Measurements from ENCODE around the gene MLLT3.
A peak's percentile ranks its signal among the peaks of the same experiment; 100 is the strongest.

The MLLT3 gene

DNA sequence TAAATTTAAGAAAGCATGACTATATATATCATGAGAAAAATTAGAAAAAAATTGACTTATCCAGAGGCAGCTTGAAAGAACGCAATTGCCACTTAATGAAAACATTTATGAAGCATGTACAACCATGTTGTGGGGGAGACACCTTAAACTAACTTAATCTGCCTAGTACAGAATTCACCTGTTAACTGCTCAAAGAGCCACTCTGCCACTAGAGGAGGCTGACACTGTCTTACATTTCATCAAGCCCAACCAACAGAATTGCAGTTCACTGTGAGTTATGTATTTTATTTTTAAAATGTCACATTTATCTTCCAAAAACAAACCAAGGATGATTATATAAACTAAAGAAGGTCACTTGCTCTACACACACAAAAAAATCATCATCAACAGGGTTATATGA is 252.9 kb downstream of the MLLT3 start:
- DNase-seq, result no peak

DNA sequence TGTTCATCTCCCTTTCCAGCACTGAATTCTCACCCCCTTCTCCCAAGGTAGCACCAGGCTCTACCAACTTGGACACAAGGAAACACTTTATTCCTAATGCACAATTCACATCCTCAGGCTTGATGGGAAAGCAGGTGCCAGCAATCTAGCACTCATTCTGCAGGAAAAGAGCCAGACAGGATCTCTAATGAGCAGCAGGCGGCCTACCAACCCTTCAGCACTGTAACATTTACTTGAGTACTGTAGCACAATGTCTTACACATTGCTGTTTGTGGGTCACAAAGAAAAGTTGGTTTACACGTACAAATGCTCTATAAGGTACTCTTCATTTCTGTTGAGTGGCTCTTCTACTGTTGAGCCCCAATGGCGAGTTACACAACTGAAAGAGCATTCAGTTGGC is 254.4 kb downstream of the MLLT3 start:
- no peak for DNase-seq

DNA sequence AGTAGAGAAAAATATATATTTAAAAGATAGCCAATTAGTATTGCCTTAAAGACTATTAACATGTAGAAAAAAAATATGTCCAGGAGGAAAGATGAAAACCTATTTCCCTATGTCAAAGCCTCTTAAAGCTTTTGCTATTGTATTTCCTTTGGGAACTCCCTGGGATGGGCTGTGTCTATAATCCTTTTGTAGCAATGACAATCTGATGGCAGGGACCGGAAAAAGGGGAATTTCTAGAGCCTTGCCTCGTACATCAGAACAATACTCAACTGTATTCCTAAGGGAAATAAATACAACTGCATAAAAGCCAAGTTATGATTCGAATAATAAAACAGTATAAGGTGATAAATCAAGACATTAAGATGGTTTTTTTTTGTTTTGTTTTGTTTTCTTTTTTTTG is 257.3 kb downstream of the MLLT3 start:
- no peak for DNase-seq

DNA sequence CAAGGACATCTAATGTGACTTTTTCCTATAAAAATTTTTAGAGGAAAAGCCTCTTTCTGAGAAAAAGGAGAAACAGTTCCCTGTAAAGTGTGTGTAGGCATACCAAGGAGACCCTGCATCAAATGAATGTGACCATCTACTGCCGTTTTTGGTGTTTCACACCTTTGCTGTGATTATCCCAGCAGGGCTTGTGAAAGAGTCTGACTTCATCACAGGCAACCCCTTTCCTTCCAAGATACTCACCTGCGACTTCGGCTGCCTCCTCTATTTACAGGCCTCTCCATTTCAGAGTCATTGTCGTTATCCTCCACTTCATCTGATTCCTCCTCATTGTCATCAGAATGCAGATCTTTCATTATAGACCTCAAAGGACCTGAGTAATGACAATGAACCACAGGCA is 259.1 kb downstream of the MLLT3 start:
- DNase-seq, result no peak

DNA sequence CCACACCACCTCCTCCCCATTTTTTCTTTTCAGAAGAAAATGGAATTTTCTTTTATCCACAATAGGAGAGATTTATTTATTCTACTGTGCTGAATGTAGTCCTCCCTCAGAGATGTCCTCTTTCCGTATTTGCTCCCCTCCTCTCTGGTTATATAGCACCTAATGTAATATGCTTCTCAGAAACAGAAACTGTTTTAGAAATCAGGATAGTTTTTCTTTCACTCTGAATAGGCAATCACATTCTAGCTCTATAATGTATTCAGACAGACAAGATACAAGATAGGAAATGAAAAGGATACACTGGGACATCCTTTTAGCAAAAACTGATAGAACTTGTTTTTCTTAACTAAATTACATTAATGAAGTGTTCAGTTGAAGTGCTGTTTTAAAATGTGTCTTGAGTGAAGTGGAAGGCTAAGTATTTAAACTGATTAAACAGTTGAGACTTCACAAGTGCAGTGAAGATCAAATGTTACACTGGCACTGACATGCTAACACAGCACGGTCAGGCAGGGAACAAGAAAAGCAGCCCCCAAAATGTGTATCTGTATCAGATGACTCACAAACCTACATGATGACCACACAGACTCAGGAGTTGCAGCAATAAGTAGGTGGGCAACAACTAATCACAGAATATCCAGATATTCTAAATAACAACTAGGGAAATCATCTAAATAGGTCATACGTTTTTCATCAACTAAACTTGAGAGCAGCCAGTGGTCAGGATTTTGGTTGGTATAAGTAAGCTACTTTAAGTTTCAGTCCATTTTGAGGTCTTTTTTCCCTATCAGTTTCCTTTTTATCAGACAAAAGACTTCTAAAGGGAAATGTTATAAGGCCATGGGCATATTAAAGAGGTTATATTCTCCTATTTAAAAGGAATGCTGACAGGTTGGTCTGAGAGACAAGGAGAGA is 260.4 kb downstream of the MLLT3 start:
- no peak for DNase-seq

DNA sequence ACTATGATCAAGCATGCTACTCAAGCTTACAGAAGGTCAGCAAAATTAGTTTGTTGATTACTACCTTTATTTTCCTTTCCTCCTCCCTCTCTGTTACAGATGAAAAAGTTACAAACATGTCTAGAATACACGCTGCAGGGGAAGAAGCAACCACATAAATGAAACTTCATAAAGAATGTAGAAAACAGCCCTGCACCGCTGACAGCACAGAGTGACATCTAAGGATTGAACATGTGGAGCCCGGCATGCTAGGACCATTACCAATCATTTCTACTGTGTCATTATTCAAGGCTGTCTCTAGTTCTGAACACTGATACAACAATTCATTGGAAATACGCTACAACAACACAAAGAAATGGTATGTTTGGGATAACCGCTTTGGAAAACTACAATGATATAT is 261.1 kb downstream of the MLLT3 start:
- DNase-seq, result no peak

DNA sequence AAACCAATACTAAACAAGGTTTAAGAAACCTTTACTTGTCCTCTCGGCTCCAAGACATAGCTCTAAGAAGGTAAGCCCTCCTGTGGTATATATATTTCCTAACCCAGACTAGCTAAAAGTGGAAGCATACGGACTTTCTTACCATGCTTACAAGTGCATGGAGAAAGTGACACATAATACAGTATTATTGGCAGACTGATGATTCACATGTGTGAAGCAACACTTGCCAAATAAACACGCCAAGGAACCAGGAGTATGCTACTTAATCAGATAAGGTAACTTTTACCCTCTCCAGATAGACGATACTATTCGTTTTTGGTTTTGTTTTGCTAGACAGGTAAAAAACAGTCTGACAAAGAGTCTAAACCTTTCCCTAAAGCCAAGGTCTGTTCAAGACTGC is 264.1 kb downstream of the MLLT3 start:
- DNase-seq, result no peak

DNA sequence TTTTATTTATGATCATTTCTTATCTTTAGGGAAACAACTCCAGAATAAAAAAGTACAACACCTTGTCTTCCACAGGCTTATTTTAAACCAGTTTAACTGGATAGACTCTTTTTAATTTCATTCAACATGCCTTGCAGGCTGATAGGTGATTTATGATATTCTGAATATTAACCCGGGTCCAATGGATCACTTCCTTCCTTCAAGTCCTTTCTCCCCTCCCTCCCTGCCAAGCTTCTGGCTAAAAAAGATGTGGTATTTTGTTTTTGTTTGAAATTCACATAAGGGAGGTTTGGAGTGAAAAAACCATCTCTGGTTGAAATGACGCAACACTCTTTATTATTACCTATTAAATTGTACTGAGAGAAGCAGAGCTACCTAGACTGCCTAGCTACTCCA is 265.3 kb downstream of the MLLT3 start:
- no peak for DNase-seq

DNA sequence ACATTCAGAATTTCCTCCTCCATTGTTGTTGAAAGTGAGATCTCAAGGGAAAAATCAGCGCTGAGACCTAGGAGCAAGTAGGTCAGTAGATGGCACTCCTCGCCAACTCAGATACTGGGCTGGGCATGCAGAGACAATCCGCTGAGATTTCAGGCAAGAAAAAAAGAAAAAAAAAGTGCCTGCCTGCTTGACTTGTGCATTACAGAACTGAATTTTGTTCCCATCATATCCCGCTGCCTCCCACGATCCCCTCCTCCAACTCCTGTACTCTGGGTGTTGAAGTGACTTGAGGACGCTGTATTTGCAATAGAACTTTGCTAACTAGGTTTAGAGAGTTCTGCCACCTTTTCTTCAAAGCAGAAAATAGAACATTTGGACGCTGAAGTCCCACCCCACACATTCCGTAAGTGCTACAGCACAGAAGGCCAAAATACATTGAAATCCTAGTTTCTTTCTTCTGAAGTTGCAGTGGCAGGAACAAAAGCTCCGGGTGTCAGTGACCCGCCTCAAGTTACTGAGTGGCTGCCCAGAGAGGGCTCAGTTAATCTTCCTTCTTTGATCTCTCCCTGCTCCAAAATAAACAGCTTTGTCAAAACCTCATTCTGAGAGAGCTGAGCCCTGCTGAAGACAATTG is 265.8 kb downstream of the MLLT3 start:
- peak; percentile 27 for DNase-seq

DNA sequence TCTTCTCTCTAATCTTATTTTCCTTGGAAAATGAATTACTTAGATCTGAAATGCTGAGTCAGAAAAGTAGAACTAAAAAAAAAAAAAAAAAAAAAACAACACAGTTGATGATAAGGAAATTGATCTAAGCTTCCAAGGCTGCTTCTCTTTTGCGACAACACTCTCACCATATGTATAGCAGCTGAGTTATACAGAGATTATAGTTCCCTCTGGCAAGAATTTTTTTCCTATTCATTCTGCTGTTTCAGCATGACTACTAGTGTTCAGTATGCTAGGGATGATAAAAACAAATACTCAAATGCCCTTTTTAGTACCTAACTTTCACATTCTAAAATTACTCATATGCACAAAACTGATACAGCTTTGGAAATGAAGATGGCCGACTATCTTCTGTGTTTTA is 267.3 kb downstream of the MLLT3 start:
- DNase-seq, result no peak

DNA sequence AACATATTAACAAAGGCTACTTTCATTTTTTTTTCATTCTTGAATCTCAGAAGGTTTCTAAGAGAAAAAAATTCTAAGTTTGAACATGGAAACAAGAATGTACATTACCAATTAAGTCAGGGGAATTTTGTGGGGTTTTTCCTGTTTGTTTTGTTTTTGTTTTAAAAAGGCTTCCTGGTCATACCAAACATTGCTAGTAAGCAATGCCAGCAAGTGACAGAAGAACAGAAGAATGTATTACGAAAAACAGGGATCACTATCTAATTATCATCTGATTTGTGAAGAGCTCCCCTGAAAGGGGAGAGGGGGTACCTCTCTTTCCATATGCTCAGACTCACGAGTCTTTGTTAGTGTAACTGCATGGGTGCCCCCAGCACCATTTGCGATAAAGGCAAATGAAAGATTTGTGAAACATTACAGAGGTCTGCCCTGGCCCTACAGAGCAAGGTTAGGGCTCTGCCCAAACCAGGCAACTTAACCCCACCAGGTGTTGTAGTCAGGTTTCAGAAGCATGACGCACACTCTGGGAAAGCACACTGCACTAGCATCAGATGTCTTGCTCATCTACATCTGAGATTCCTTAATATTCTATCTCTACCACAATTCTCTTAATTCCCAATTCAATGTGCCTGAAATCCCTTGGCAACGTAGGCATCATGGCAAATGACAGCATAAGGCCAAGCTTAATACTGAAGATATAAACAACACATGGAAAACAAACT is 268.2 kb downstream of the MLLT3 start:
- no peak for DNase-seq

DNA sequence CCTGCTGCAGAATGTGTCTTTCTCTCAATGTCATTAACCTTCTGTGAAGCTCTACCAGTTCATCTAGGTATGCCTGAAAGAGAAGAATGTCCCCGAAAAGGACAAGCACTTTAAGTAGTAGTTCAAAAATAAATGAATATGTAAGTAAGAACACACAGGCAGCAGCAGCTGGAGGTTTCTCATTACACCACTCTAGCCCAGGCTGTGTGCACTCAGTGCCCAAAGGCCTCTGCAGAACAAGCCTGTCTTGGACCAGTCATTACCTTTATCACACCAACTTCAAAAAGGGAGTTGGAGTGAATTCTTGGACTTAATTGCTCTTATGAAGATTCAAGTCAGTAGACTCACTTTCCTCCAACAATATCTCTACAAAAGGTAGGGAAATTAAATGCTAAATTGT is 268.8 kb downstream of the MLLT3 start:
- DNase-seq, result no peak

DNA sequence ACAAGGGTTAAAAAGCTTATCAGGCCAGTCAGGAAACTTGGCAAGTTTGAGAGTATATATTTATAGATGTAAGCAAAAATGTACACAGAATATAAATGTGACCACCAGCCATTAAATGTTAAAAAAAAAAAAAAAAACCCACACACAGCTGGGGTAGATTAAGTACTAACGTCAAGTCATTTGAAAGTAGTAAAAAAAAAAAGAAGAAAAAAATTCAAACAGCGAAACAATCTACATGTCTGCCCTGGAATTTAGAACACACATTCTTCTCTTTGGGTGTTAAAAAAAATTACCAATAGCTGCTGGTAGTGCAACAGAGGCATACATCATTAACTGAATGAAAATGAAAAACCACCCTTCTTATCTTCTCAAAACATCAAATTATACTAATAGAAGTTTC is 269.7 kb downstream of the MLLT3 start:
- no peak for DNase-seq

DNA sequence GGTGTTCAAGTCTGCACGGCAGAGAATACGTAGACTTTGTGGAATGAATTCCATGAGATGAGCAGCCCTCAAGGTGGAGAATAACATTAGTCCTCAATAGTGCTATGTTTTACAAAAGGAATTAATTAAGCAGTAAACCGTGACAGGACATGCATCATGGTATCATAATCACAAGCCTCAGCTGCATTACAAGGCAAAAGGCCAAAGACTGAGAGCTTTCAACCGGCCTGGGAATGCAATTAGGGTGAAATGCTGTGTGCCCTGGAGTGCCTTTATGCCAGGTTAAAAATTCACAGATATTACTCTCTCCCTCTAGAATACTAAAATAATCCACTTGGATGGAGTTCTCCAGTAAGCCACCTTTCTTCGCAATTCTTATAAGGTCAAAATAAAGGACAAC is 270.6 kb downstream of the MLLT3 start:
- DNase-seq, result no peak

DNA sequence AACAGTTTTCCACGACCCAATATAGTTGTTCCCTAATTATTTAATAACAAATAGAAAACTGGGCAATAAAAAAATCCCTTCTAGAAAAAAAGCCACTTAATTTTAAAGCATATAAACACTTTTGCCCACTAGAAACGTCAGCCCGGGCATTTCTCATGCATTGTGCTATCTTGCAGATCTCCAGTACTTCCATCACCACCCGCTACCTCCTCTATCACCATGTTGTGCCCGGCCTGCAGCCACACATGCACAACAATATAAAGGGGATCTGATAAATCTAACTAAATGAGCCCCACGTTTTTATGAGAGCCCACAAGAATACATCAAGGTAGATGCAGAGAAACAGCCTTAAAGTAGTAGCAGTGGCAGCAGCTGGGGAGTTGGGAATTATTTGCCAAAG is 272.7 kb downstream of the MLLT3 start:
- no peak for DNase-seq

DNA sequence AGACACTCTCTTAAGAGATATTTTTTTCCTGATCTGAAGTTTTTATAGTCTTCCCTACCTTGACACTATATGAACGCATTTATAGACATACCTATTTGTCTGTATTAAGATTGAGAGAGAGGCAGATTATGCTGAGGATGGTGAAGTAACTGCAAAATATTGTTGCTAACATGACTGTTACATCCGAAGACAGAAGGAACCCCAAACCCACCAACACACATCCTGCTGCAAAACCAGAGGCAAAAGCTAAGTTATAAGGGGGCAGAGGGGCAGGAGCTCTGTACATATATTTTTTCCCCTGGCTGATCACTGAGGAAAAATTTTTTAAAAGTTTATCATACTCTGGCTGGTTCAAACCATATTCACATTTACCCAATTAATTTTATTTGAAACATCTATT is 279.0 kb downstream of the MLLT3 start:
- DNase-seq, result no peak

DNA sequence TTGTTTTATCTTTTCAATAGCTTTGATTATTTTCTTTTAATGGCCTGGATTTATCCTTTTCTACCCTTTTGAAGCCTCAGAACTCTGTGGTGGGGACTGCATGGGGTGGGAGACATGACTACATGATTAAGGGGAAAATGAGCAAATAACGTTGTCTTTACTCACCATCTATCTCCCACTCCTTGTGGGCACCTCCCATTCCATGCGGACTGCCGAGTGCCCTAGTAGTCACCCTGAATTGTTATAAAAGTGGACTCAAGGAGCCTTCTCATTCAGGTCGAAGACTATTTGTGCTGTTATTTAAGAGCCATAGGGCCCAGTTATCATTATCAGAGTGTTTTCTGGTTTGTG is 281.8 kb downstream of the MLLT3 start:
- no peak for DNase-seq

DNA sequence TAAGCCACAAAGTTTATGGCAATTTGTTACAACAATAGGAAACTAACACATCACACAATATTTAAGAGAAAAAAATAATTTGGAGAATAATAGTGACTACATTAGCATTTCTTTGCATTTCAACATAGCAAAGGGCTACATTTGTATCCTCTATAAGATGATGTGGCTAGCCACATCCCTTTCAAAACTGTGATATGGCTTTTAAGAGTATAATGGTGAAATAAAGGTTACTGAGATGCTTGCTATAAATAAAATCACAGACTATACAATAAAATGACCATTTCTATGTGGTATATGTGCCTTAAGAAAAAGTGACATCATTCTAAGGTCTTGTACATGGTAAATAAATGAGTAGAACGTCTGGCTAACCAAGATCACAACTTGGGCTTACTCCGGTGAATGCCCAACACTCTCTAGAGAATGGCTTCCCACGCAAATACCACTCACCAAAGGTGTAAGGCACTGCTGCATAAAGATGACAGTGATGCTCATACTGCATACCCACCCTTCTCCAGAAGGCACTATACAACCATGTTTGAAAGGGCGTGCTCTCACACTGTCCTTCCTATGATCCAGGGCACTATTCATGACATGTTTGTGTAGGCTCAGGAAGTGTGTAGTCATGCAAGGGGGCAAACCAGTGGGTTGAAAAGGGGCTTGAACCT is 286.5 kb downstream of the MLLT3 start:
- no peak for DNase-seq

DNA sequence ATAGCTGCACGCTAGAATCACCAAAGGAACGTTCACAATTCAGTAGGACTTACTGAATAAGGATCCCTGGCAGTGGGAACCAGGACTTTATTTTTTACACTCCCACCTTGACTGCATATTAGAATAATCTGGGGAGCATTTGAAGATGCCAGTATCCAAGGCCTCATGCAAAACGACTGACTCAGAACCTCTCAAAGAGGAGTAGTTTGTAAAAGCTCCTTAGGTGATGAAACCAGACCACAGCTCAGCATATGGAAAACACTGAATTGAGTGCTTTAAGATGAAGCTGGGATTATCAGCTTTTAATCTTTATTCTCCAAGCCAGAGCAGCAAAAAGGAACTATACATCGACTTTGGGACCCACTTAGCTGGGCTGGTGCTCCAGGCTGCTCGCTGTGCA is 288.3 kb downstream of the MLLT3 start:
- DNase-seq, result no peak

DNA sequence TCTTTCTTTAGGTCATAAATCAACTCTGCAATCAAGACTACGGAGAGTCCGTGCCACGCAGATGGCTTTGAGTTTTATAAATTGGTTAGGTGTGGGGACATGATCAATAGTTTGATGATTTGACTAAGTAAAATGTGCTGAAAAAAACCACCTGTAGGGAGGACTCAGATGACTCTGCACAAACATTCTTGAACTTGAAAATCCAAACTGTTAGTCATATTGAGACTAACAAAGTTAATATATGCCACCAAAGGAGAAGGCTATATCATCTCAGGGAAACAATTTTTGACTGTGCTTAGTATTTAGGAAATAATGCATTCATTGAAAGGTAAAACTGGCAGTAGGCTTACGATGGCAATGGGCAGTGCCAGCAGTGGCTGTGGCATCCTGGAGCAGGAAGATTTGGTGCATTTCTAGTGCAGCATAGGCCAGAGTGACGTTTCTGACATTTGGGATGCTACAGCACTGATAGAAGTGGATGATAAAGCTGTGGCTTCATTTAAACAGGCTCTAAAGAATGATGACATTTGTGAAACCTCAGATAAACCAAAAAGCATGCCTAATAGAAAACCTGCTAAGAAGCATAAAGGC is 291.1 kb downstream of the MLLT3 start:
- no peak for DNase-seq

DNA sequence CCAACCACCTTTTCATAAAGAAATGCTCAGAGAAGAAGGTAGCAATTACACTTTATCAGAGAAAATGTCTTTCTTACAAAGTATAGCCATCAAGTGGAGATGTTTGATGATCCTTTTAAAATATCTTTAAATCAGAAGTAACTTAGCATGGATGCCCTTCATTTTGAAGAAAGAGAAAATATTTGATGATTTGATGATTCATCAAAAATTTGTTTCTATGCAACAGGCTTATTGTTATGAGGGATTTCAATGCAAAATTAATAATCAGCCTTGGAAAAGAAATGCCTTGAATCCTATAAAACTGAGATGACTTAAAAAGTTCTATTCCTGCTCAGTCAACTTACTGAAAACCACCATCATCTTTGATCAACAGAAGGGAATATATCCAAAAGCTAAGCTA is 291.6 kb downstream of the MLLT3 start:
- DNase-seq, result no peak

DNA sequence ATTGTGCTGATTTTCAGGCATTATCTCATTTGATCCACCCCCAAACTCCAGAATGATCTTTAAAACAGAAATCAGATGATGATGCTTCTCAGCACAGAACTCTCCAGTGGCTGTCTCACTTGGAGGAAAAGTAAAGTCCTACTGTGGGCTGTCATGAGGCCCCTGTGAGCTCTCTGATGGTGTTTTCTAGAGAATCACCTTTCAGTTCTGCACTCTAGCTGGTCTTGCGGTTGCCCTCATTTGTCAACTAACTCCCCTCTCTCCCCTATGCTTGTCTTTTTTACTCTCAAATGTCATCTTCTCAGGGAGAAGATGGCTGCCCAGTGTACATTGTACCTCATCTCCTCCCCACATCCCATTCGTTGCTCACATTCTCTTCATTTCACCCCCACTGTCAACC is 295.8 kb downstream of the MLLT3 start:
- no peak for DNase-seq

DNA sequence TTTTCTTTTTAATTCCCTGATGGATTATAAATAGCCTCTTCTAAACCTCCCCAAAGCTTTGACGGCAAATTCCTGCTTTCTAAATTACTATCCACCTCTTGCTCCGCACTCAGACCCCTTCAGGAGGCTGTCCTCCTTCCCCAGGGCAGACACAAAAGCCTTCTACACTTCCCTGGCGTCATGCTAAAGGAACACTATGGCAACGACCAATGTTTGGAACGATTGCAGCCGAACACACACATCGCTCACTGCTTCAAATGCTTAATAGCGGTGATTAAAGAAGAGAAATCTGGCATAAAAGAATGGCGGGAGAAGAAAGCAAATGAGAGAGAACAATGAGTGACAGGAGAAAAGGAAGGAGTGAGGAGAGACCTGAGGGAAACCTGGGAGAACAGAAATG is 297.3 kb downstream of the MLLT3 start:
- DNase-seq, result no peak
